Measurements from ENCODE around the gene PPP2R3C. TPM values are rescaled to one million over a fixed set of nuclear protein-coding genes. Genes with fewer than 3 reads are reported as not detected.

Gene PPP2R3C
- total and polyA plus RNA-seq, 2 of the 13 experiments (the other 11 are each of a cell fraction or from before 2014, with no cell fraction given): 63.4 to 102 TPM

DNA sequence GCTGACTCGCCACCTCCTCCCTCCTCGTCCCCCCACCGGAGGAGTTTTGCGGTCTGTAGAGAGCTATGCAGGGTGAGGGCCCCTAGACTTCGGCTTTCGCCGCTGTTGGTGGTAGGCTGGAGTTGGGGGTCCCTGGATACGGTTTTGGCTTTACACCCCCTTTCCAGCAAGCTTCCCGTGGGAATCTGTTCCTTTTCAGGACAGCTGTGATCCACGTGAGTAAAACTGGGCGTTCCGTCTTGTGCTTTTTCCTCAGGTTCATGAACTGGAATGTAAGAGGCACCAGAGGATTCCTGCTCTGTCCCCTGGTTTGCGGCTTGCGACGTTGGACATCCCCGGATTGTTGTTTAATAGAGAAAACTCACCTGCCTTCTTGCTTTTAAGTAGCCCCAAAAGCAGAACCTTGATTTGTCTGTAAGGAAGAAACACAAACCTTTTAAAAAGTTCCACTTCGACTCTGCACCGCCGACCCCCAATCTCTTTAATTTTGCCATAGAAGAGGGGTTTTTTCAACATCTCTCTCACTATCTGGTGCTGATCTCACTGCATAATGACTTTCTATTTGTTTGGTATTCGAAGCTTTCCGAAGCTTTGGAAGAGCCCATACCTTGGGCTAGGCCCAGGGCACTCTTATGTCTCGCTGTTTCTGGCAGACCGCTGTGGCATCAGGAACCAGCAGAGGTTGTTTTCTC, 1.1 kb upstream of the PPP2R3C start (continued):
- TF ChIP-seq, protein P1, sequence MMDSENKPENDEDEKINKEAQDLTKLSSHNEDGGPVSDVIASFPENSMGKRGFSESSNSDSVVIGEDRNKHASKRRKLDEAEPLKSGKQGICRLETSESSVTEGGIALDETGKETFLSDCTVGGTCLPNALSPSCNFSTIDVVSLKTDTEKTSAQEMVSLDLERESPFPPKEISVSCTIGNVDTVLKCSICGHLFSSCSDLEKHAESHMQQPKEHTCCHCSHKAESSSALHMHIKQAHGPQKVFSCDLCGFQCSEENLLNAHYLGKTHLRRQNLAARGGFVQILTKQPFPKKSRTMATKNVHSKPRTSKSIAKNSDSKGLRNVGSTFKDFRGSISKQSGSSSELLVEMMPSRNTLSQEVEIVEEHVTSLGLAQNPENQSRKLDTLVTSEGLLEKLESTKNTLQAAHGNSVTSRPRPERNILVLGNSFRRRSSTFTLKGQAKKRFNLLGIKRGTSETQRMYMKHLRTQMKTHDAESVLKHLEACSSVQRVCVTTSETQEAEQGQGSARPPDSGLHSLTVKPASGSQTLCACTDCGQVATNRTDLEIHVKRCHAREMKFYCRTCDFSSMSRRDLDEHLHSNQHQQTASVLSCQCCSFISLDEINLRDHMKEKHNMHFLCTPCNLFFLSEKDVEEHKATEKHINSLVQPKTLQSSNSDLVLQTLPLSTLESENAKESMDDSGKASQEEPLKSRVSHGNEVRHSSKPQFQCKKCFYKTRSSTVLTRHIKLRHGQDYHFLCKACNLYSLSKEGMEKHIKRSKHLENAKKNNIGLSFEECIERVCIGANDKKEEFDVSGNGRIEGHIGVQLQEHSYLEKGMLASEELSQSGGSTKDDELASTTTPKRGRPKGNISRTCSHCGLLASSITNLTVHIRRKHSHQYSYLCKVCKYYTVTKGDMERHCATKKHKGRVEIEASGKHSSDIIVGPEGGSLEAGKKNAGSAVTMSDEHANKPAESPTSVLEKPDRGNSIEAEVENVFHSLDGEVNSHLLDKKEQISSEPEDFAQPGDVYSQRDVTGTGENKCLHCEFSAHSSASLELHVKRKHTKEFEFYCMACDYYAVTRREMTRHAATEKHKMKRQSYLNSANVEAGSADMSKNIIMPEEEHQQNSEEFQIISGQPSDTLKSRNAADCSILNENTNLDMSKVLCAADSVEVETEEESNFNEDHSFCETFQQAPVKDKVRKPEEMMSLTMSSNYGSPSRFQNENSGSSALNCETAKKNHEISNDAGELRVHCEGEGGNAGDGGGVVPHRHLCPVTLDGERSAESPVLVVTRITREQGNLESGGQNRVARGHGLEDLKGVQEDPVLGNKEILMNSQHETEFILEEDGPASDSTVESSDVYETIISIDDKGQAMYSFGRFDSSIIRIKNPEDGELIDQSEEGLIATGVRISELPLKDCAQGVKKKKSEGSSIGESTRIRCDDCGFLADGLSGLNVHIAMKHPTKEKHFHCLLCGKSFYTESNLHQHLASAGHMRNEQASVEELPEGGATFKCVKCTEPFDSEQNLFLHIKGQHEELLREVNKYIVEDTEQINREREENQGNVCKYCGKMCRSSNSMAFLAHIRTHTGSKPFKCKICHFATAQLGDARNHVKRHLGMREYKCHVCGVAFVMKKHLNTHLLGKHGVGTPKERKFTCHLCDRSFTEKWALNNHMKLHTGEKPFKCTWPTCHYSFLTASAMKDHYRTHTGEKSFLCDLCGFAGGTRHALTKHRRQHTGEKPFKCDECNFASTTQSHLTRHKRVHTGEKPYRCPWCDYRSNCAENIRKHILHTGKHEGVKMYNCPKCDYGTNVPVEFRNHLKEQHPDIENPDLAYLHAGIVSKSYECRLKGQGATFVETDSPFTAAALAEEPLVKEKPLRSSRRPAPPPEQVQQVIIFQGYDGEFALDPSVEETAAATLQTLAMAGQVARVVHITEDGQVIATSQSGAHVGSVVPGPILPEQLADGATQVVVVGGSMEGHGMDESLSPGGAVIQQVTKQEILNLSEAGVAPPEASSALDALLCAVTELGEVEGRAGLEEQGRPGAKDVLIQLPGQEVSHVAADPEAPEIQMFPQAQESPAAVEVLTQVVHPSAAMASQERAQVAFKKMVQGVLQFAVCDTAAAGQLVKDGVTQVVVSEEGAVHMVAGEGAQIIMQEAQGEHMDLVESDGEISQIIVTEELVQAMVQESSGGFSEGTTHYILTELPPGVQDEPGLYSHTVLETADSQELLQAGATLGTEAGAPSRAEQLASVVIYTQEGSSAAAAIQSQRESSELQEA (CRISPR knock-in tag; IDR thresholded peaks at IDR 0.05; ENCODE audit: not compliant biosample characterization): no peak
- TF ChIP-seq MIER2 (CRISPR knock-in tag; IDR thresholded peaks at IDR 0.05) (peak; percentile 49; the same call in 1 of the 2 replicates), SAP130 (CRISPR knock-in tag; IDR thresholded peaks at IDR 0.05; ENCODE audit: low read depth) (peak; percentile 16), ZFP90 (CRISPR knock-in tag; IDR thresholded peaks at IDR 0.05; ENCODE audit: borderline replicate concordance) (no peak), ZSCAN12 (CRISPR knock-in tag; IDR thresholded peaks at IDR 0.05) (peak; percentile 40; the same call in 1 of the 2 replicates), ZNF660 (CRISPR knock-in tag; IDR thresholded peaks at IDR 0.05; ENCODE audit: borderline replicate concordance, low read depth) (0 out of 2 replicates have a peak, but pooled peaks have one; percentile 83), ZNF772 (CRISPR knock-in tag; IDR thresholded peaks at IDR 0.05) (peak; percentile 72; the same call in 1 of the 2 replicates), BHLHE40 (IDR thresholded peaks at IDR 0.05; ENCODE audit: low read length) (no peak), KDM5B (CRISPR knock-in tag; IDR thresholded peaks at IDR 0.05; ENCODE audit: borderline replicate concordance) (peak; percentile 87), STAG1 (CRISPR knock-in tag; IDR thresholded peaks at IDR 0.05) (no peak), ZNF550 (CRISPR knock-in tag; IDR thresholded peaks at IDR 0.05; ENCODE audit: borderline replicate concordance) (peak; percentile 89; the same call in 1 of the 2 replicates)
- TF ChIP-seq, protein P2, sequence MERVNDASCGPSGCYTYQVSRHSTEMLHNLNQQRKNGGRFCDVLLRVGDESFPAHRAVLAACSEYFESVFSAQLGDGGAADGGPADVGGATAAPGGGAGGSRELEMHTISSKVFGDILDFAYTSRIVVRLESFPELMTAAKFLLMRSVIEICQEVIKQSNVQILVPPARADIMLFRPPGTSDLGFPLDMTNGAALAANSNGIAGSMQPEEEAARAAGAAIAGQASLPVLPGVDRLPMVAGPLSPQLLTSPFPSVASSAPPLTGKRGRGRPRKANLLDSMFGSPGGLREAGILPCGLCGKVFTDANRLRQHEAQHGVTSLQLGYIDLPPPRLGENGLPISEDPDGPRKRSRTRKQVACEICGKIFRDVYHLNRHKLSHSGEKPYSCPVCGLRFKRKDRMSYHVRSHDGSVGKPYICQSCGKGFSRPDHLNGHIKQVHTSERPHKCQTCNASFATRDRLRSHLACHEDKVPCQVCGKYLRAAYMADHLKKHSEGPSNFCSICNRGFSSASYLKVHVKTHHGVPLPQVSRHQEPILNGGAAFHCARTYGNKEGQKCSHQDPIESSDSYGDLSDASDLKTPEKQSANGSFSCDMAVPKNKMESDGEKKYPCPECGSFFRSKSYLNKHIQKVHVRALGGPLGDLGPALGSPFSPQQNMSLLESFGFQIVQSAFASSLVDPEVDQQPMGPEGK (CRISPR knock-in tag; IDR thresholded peaks at IDR 0.05): peak; percentile 67; the same call in 1 of the 2 replicates
- TF ChIP-seq, protein P3, sequence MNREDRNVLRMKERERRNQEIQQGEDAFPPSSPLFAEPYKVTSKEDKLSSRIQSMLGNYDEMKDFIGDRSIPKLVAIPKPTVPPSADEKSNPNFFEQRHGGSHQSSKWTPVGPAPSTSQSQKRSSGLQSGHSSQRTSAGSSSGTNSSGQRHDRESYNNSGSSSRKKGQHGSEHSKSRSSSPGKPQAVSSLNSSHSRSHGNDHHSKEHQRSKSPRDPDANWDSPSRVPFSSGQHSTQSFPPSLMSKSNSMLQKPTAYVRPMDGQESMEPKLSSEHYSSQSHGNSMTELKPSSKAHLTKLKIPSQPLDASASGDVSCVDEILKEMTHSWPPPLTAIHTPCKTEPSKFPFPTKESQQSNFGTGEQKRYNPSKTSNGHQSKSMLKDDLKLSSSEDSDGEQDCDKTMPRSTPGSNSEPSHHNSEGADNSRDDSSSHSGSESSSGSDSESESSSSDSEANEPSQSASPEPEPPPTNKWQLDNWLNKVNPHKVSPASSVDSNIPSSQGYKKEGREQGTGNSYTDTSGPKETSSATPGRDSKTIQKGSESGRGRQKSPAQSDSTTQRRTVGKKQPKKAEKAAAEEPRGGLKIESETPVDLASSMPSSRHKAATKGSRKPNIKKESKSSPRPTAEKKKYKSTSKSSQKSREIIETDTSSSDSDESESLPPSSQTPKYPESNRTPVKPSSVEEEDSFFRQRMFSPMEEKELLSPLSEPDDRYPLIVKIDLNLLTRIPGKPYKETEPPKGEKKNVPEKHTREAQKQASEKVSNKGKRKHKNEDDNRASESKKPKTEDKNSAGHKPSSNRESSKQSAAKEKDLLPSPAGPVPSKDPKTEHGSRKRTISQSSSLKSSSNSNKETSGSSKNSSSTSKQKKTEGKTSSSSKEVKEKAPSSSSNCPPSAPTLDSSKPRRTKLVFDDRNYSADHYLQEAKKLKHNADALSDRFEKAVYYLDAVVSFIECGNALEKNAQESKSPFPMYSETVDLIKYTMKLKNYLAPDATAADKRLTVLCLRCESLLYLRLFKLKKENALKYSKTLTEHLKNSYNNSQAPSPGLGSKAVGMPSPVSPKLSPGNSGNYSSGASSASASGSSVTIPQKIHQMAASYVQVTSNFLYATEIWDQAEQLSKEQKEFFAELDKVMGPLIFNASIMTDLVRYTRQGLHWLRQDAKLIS (CRISPR knock-in tag; IDR thresholded peaks at IDR 0.05): peak; percentile 4; the same call in 1 of the 2 replicates
